ENCODE data around the gene EFCAB8. TPM values are rescaled to one million over a fixed set of nuclear protein-coding genes. Genes with fewer than 3 reads are reported as not detected.

EFCAB8 gene
- total RNA-seq, 1 experiment from 2014 or later = 0.09 TPM

DNA sequence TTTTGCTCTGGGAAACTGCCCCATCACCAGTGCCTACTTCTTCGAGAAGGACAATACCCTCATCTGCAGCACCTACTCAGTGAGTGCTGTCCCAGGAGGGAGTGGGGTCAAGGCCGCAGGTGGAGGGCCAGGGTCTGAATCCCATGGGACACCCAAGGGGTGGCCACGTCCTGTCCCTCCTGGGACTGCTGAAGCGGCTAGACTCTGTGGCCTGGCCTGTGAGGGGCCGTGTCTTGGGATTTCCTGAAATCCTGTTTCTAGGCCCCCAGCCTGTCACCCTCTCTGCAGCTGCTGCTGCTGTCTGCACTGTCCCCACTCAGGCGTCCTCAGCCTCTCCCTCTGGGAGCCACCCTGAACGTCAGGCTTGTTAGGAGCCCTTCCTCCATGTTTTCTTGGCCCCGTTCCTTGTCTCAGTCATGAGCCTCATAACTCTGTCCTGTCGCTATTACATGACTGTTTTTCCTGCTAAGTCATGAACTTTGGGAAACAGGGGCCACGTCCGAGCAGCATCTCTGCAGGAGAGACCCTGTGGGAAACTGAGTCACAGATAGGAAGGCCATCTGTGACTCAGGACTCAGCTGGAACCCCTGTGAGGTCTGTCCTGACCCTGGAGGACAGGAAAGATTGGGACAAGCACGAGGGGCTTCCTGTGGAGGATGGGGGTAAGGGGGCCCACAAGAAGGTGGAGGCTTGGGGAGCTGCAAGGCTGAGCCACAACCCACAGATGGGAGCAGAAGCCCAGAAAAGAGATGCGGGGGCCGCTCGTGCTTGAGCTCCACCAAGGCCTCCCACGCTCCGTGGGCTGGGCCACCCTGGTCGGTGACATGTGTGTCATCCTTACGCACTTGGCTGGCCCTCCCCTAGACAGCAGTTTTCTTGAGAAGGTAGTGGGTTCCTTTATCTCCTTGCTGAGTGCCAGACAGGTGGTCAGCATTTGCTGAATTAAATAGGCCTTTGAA lies 49.9 kb downstream of the EFCAB8 start:
- Histone ChIP-seq H3K23me2 (ENCODE audit: insufficient read length, low read depth, low read length, poor library complexity, severe bottlenecking) (no peaks in the 10 kb centered on the region), H3K23ac (ENCODE audit: insufficient read length, low read depth, low read length) (no peak overlapping the region), H4K5ac (ENCODE audit: insufficient read length, low read depth, low read length) (no peak overlapping the region), H3K14ac (ENCODE audit: insufficient read depth, low read length) (no peak overlapping the region), H3K79me1 (ENCODE audit: insufficient read depth, low read depth, low read length, poor library complexity, severe bottlenecking) (no peaks in the 10 kb centered on the region), H3K56ac (ENCODE audit: insufficient read length, low read depth, low read length) (no peak overlapping the region), H3K18ac (ENCODE audit: insufficient read length, low read depth, low read length) (no peak overlapping the region), H3K4me2 (ENCODE audit: insufficient read depth, insufficient read length, low read length) (no peak overlapping the region), H3K9me3 (ENCODE audit: control insufficient read depth, low read depth, low read length) (no peaks in the 10 kb centered on the region), H3K4ac (ENCODE audit: low read depth, low read length) (no peak overlapping the region), H3K4me1 (ENCODE audit: insufficient read depth, low read length) (no peaks in the 10 kb centered on the region), H2BK12ac (ENCODE audit: insufficient read length, low read depth, low read length) (no peak overlapping the region), H2BK5ac (ENCODE audit: insufficient read length, low read length) (no peak overlapping the region), H2AK5ac (ENCODE audit: insufficient read length, low read length) (no peak overlapping the region), H4K91ac (ENCODE audit: insufficient read length, low read depth, low read length) (no peak overlapping the region), H2AFZ (ENCODE audit: low read length) (no peak overlapping the region), H3K79me2 (ENCODE audit: insufficient read depth, low read length) (no peaks in the 10 kb centered on the region), H4K20me1 (ENCODE audit: control insufficient read depth, insufficient read depth, insufficient read length) (no peaks in the 10 kb centered on the region), H2BK120ac (ENCODE audit: low read depth, low read length, poor library complexity, severe bottlenecking) (no peak overlapping the region), H3K27ac (ENCODE audit: insufficient read length, low read depth, low read length) (no peak overlapping the region), H2BK20ac (ENCODE audit: low read depth, low read length, poor library complexity, severe bottlenecking) (no peak overlapping the region), H3K9ac (ENCODE audit: extremely low read depth, insufficient read length, low read length) (no peak overlapping the region), H3T11ph (ENCODE audit: low read length) (no peak overlapping the region), H3K27me3 (ENCODE audit: insufficient read depth, low read length) (no peaks in the 10 kb centered on the region), H2BK15ac (ENCODE audit: low read depth, low read length) (no peak overlapping the region), H4K8ac (replicated peaks; ENCODE audit: insufficient read length, low read depth, low read length) (no peak overlapping the region)
- no peaks in the 10 kb centered on the region for H3K36me3 Mint-ChIP-seq (ENCODE audit: insufficient read depth in 1 of 3, low read depth in 3 of 3)
- TF ChIP-seq, protein P1, sequence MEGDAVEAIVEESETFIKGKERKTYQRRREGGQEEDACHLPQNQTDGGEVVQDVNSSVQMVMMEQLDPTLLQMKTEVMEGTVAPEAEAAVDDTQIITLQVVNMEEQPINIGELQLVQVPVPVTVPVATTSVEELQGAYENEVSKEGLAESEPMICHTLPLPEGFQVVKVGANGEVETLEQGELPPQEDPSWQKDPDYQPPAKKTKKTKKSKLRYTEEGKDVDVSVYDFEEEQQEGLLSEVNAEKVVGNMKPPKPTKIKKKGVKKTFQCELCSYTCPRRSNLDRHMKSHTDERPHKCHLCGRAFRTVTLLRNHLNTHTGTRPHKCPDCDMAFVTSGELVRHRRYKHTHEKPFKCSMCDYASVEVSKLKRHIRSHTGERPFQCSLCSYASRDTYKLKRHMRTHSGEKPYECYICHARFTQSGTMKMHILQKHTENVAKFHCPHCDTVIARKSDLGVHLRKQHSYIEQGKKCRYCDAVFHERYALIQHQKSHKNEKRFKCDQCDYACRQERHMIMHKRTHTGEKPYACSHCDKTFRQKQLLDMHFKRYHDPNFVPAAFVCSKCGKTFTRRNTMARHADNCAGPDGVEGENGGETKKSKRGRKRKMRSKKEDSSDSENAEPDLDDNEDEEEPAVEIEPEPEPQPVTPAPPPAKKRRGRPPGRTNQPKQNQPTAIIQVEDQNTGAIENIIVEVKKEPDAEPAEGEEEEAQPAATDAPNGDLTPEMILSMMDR (conservative IDR thresholded peaks at IDR 0.05) = no peak
- DNase-seq = no peak
- H3K4me3 Mint-ChIP-seq = no peak overlapping the region
- H3K27ac Mint-ChIP-seq = peak overlapping the region in 1 of 3 experiments; percentile 61; a peak in 2 of 7 replicates
- WGBS (ENCODE audit: extremely low coverage, insufficient read length, low lambda C conversion rate) = no CpG with 5 or more reads among the region's 19 CpGs
- no peaks in the 10 kb centered on the region for H3K9me3 Mint-ChIP-seq
- H3K27me3 Mint-ChIP-seq (ENCODE audit: low read depth) = no peaks in the 10 kb centered on the region
- H3K4me1 Mint-ChIP-seq = no peaks in the 10 kb centered on the region

All from H9 (cell line).